Spleen (tissue), 11 donors: ENCODE results near the gene TYMP. TPM values are rescaled to one million over a fixed set of nuclear protein-coding genes. Genes with fewer than 3 reads are reported as not detected.
A peak's percentile ranks its signal among the peaks of the same experiment; 100 is the strongest.

Experiments
- DNase-seq: peaks from one replicate; pipeline ENCODE4 v3.0.0-alpha.2; 2020
- H3K27ac ChIP-seq, 8 donors: fragments of 200-600 bp; sonication (generic) in 7 of 8; 1 replicate in 4 of 8; 2 replicates in 4 of 8; pipeline versions ENCODE4 v1.5.0 to v1.8.0; 2016 to 2021; ENCODE audit warnings: inconsistent platforms in 4 of 8, mild to moderate bottlenecking in 4 of 8, moderate library complexity in 1 of 8
- H3K27me3 ChIP-seq, 7 donors: fragments of 200-600 bp; sonication (generic) in 6 of 7; replicated peaks in 1 of 7; 1 replicate in 4 of 7; 2 replicates in 3 of 7; pipeline versions ENCODE4 v1.5.0 to v1.8.0; 2016 to 2021; ENCODE audit warnings: inconsistent platforms in 3 of 7, mild to moderate bottlenecking in 1 of 7
- H3K36me3 ChIP-seq, 6 donors: fragments of 200-600 bp; sonication (generic) in 5 of 6; 1 replicate in 4 of 6; 2 replicates in 2 of 6; pipeline versions ENCODE4 v1.5.0 to v1.8.0; 2016 to 2021; ENCODE audit warnings: inconsistent platforms in 2 of 6
- H3K4me1 ChIP-seq, 6 donors: fragments of 200-600 bp; sonication (generic) in 5 of 6; 1 replicate in 3 of 6; 2 replicates in 3 of 6; pipeline versions ENCODE4 v1.5.0 to v1.8.0; 2016 to 2021; ENCODE audit warnings: inconsistent platforms in 3 of 6
- H3K4me3 ChIP-seq, 8 donors: fragments of 200-600 bp; sonication (generic) in 7 of 8; 1 replicate in 4 of 8; 2 replicates in 4 of 8; pipeline versions ENCODE4 v1.5.0 to v1.8.0; 2016 to 2021; ENCODE audit warnings: inconsistent platforms in 4 of 8, mild to moderate bottlenecking in 4 of 8, moderate library complexity in 2 of 8
- H3K9me3 ChIP-seq, 8 donors: fragments of 200-600 bp; sonication (generic) in 7 of 8; 1 replicate in 4 of 8; 2 replicates in 4 of 8; pipeline versions ENCODE4 v1.5.0 to v1.8.0; 2016 to 2021; ENCODE audit warnings: inconsistent platforms in 4 of 8
- POLR2A ChIP-seq, 3 donors: fragments of 450-650 bp; IDR thresholded peaks; one replicate each; pipeline ENCODE4 v1.5.1; 2017; ENCODE audit warnings: antibody characterized with exemption in 3 of 3, mild to moderate bottlenecking in 1 of 3
- POLR2AphosphoS5 ChIP-seq, 3 donors: sonication (generic); formaldehyde crosslinking; IDR thresholded peaks; one replicate each; pipeline ENCODE4 v1.5.1; 2017; ENCODE audit warnings: antibody characterized with exemption in 3 of 3
- WGBS, 5 donors: extraction: QIAGEN DNeasy Blood & Tissue Kit in 3 of 5; methylation state at CpG; one replicate each; pipeline versions ENCODE4 v1.1.5 to v1.1.7; 2013 to 2018; 5-methylcytosine and 5-hydroxymethylcytosine counted together
- intact Hi-C: fragments of 100-400 bp; cut with DNase I; formaldehyde crosslinking; loops from one replicate; pipeline ENCODE4 v1.15.0; 2023; ENCODE audit warnings: low total_unique reads
- polyA plus RNA-seq, 3 donors: library from polyadenylated mRNA; stranded (reverse); fragments of 200-250 nt; gene quantifications; one replicate each; pipeline ENCODE4 v1.2.1, GENCODE V29; 2013
- total RNA-seq, 7 donors: library from RNA; depleted of rRNA in 3 of 7; stranded (reverse); fragments of >200 nt in 3 of 7; fragmentation: NEBNext Ultra II Directional in 4 of 7; extraction: Animal tissue kit (Norgen Biotek cat#: 25700) in 4 of 7; gene quantifications; one replicate each; pipeline versions ENCODE4 v1.1.0 to v1.2.1, GENCODE V29; 2016 to 2021
- TF ChIP-seq, protein P1 (sequence below), 11 experiments: fragments of 200-600 bp in 7 of 11; fragments of 450-650 bp in 4 of 11; sonication (generic) in 4 of 11; IDR thresholded peaks in 8 of 11; conservative IDR thresholded peaks in 3 of 11; 1 replicate in 7 of 11; 2 replicates in 4 of 11; pipeline versions ENCODE4 v1.4.0 to v1.8.0; 2016 to 2021; ENCODE audit warnings: antibody characterized with exemption in 11 of 11, inconsistent platforms in 4 of 11, mild to moderate bottlenecking in 1 of 11
- donor health status: healthy with polysubstance abuse.
- donor health status: DM: no; HTN: no; CAD: no; lungs with moderate emphysema.
- donor health status: DM: no; HTN: no; CAD: no.
- donor health status: Bipolar disorder and iron deficiency.
- donor health status: healthy.
- donor health status: DM: no; HTN: no; CAD: no.
- donor health status: DM: yes; HTN: yes; CAD: no.

TYMP gene
- total and polyA plus RNA-seq, 10 donors, result 73.7 to 284 (median 145) TPM

DNA sequence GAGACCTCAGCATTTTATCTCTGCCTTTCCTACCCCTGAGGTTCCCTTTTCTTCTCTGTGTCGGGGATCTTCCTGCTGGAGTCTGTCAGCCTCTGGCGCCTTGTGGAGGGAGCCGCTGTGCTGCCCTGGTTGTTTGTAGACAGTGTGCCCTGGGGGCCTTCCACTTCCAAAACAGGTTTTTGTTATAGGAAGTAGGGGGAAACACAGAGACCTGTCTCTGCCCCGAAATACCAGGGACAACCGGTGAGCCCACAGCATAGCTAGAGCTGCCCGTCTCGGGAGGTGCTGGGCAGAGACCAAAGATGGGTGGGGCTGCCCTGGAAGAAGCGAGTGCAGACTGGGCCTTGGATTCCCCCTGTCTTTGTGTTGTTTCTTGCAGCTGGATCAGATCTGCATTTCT lies 13.7 kb downstream of the TYMP start:
- peaks cover 0 to 15% (median 0%) of the 10 kb centered on the region in 6 donors for H3K4me1 ChIP-seq
- 76 to 97% (median 93%) methylated on average over 7 to 8 of the region's 8 CpGs for WGBS, 5 donors
- H3K36me3 ChIP-seq, result peaks cover 0 to 81% (median 44%) of the 10 kb centered on the region in 6 donors
- TF ChIP-seq POLR2AphosphoS5 (IDR thresholded peaks at IDR 0.05) (no peak), POLR2A (IDR thresholded peaks at IDR 0.05) (no peak)
- TF ChIP-seq, protein P1, sequence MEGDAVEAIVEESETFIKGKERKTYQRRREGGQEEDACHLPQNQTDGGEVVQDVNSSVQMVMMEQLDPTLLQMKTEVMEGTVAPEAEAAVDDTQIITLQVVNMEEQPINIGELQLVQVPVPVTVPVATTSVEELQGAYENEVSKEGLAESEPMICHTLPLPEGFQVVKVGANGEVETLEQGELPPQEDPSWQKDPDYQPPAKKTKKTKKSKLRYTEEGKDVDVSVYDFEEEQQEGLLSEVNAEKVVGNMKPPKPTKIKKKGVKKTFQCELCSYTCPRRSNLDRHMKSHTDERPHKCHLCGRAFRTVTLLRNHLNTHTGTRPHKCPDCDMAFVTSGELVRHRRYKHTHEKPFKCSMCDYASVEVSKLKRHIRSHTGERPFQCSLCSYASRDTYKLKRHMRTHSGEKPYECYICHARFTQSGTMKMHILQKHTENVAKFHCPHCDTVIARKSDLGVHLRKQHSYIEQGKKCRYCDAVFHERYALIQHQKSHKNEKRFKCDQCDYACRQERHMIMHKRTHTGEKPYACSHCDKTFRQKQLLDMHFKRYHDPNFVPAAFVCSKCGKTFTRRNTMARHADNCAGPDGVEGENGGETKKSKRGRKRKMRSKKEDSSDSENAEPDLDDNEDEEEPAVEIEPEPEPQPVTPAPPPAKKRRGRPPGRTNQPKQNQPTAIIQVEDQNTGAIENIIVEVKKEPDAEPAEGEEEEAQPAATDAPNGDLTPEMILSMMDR (IDR thresholded peaks at IDR 0.05 in 8 of 11, conservative IDR thresholded peaks at IDR 0.05 in 3 of 11), result no peak
- no peak overlapping the region for H3K27ac ChIP-seq
- no peaks in the 10 kb centered on the region for H3K27me3 ChIP-seq
- no peak for DNase-seq
- no peak overlapping the region for H3K4me3 ChIP-seq
- H3K9me3 ChIP-seq, result no peaks in the 10 kb centered on the region
- intact Hi-C loops, result no loop called here

DNA sequence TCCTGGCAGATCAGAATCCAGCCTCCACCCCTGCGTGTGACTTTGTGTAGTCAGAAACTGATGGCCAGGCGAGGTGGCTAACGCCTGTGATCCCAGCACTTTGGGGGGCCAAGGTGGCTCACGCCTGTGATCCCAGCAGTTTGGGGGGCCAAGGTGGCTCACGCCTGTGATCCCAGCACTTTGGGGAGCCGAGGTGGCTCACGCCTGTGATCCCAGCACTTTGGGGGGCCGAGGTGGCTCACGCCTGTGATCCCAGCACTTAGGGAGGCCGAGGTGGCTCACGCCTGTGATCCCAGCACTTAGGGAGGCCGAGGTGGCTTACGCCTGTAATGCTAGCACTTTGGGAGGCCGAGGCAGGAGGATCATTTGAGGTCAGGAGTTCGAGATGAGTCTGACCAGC lies 16.6 kb downstream of the TYMP start:
- Histone ChIP-seq H3K36me3 (peaks cover 0 to 63% (median 19%) of the 10 kb centered on the region in 6 donors), H3K9me3 (no peaks in the 10 kb centered on the region), H3K27ac (no peak overlapping the region), H3K4me3 (no peak overlapping the region), H3K27me3 (no peaks in the 10 kb centered on the region), H3K4me1 (peaks cover 9 to 37% (median 16%) of the 10 kb centered on the region in 6 donors)
- WGBS, 5 donors, result 91 to 97% (median 94%) methylated on average over 9 to 15 of the region's 15 CpGs
- TF ChIP-seq, protein P1 (IDR thresholded peaks at IDR 0.05 in 8 of 11, conservative IDR thresholded peaks at IDR 0.05 in 3 of 11), result no peak
- TF ChIP-seq POLR2A (IDR thresholded peaks at IDR 0.05) (no peak), POLR2AphosphoS5 (IDR thresholded peaks at IDR 0.05) (no peak)
- DNase-seq, result no peak
- intact Hi-C loops, result no loop called here

DNA sequence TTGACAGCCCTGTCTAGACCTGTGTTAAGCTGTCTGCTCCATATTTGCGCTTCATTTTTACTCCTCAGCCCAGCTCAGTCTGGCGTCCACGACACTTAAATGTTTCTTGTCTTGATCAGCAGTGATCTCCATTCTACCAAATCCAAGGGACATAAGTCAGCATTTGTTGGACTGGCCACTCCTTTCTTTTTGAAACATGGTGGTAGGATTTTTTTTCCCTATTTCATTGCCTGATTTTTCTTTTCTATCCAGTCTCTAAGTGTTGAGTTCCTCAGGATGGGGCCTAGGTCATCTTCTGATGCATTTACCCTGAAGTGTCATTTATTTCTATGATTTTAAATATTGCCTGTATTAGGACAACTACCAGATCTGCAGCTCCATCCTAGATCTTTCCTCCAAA lies 20.9 kb downstream of the TYMP start:
- Histone ChIP-seq H3K9me3 (no peaks in the 10 kb centered on the region), H3K4me3 (peak overlapping the region; percentile 59 to 96 (median 74)), H3K27ac (peak overlapping the region; percentile 82 to 97 (median 93)), H3K4me1 (peaks cover 18 to 60% (median 33%) of the 10 kb centered on the region in 6 donors), H3K36me3 (peaks cover 0 to 52% (median 20%) of the 10 kb centered on the region in 6 donors), H3K27me3 (no peaks in the 10 kb centered on the region)
- intact Hi-C loops, result no loop called here
- TF ChIP-seq POLR2A (IDR thresholded peaks at IDR 0.05), result no peak
- no peak for TF ChIP-seq POLR2AphosphoS5 (IDR thresholded peaks at IDR 0.05)
- TF ChIP-seq, protein P1 (IDR thresholded peaks at IDR 0.05 in 8 of 11, conservative IDR thresholded peaks at IDR 0.05 in 3 of 11), result no peak
- 16 to 32% (median 24%) methylated on average over 3 of the region's 3 CpGs for WGBS, 5 donors
- no peak for DNase-seq

DNA sequence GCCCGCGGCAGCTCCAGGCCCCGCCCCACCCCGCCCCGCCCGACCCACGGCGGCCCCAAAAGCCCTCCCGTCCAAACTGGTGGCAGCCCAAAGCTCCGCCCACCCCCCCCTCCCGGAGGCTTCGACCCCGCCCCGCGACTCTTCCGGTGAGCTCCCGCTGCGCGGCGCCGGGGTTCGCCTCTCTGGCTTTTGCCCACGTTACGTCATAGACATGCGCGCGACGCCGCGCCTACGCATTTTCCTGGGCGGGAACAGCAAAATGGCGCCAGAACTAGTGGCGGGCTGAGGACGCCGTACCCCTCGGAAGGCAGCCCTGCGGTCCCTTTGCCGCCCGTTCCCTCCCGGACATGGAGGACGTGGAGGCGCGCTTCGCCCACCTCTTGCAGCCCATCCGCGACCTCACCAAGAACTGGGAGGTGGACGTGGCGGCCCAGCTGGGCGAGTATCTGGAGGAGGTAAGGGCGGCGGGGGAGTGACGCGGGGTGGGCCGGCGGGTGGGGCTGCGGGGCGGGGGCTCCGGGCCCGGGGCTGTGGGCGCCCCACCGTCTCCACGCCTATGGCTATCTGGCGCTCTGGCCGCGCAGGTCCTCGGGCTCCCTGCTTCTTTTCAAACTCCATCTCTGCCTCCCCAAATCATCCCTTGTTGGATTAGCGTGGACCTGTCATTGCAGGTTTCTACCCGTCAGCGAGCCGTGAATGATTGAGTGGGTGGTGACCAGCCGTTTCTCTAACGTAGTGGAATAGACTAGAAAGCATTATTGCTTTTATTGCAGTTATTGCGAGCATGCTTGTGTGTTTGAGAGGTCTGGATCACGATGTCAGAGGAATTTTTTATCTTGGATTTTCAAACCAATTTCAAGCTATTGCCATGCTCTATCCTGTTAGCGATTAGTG lies 21.6 kb downstream of the TYMP start, which contains the start of gene NCAPH2:
Gene NCAPH2 (plus strand): TSS at position 234 of the 894 bp plus-strand sequence. CDS start 114 bp downstream, at position 348.
- whole genome bisulfite sequencing, 5 donors, result 0 to 2% (median 1%) methylated on average over 21 to 76 of the region's 76 CpGs
- intact Hi-C loops, result no loop called here
- H3K4me1 ChIP-seq, result peaks cover 18 to 60% (median 33%) of the 10 kb centered on the region in 6 donors
- TF ChIP-seq, protein P1 (IDR thresholded peaks at IDR 0.05 in 8 of 11, conservative IDR thresholded peaks at IDR 0.05 in 3 of 11), result peak in 3 of 11 experiments; percentile 3 to 22 (median 8)
- TF ChIP-seq POLR2A (IDR thresholded peaks at IDR 0.05) (peak; percentile 24 to 64 (median 56)), POLR2AphosphoS5 (IDR thresholded peaks at IDR 0.05) (peak; percentile 95 to 98 (median 96))
- H3K27me3 ChIP-seq, result no peaks in the 10 kb centered on the region
- peak within 1 kb of the TSS; percentile 63 to 96 (median 84) for H3K4me3 ChIP-seq
- H3K36me3 ChIP-seq, result peaks cover 0 to 56% (median 26%) of the 10 kb centered on the region in 6 donors
- peak within 1 kb of the TSS; percentile 82 to 97 (median 93) for H3K27ac ChIP-seq
- DNase-seq, result peak; percentile 99
- no peaks in the 10 kb centered on the region for H3K9me3 ChIP-seq
